K562 (cell line): Measurements from ENCODE around the gene ZC3H8. TPM values are rescaled to one million over a fixed set of nuclear protein-coding genes. Genes with fewer than 3 reads are reported as not detected.

Experiments used
- JUND ChIP-seq, 2 experiments: IDR thresholded peaks; 2 replicates in 1 of 2; 3 replicates in 1 of 2; pipeline ENCODE4 v1.6.1; 2011; ENCODE audit warnings: borderline replicate concordance in 2 of 2, low read depth in 2 of 2, low read length in 2 of 2, improper control_type of control experiment in 1 of 2, missing biosample characterization in 1 of 2, missing genetic modification characterization in 1 of 2, missing genetic modification reagents in 1 of 2
- LCOR ChIP-seq: sonication (generic); formaldehyde crosslinking; IDR thresholded peaks from 2 replicates; pipeline ENCODE4 v1.8.0; 2022; ENCODE audit warnings: mild to moderate bottlenecking, missing genetic modification reagents
- MYC ChIP-seq, 2 experiments: fragments of 250-450 bp in 1 of 2; sonication (Bioruptor Pico) in 1 of 2; IDR thresholded peaks; 2 replicates each; pipeline versions ENCODE4 v1.5.1 to v1.6.1; 2012 to 2021; ENCODE audit warnings: low read depth in 2 of 2, borderline replicate concordance in 1 of 2, improper control_type of control experiment in 1 of 2, low read length in 1 of 2, mild to moderate bottlenecking in 1 of 2, moderate library complexity in 1 of 2
- PHF20 ChIP-seq: fragments of 450-650 bp; IDR thresholded peaks from 2 replicates; pipeline ENCODE4 v1.6.1; 2018; ENCODE audit not compliant: partially characterized antibody
- RB1 ChIP-seq: fragments of 450-650 bp; IDR thresholded peaks from 2 replicates; pipeline ENCODE4 v1.6.1; 2017; ENCODE audit warnings: low read depth, mild to moderate bottlenecking
- REST ChIP-seq, 2 experiments: fragments of 450-650 bp; formaldehyde crosslinking in 1 of 2; IDR thresholded peaks; 2 replicates each; pipeline versions ENCODE4 v1.4.0 to v1.6.1; 2014 to 2020; ENCODE audit warnings: mild to moderate bottlenecking in 2 of 2, borderline replicate concordance in 1 of 2, low read depth in 1 of 2
- SMC3 ChIP-seq: conservative IDR thresholded peaks from 2 replicates; pipeline ENCODE4 v1.6.1; 2011; ENCODE audit warnings: low read depth, low read length, improper control_type of control experiment; ENCODE audit not compliant: insufficient read depth
- TEAD4 ChIP-seq, 2 experiments: sonication (generic) in 1 of 2; formaldehyde crosslinking in 1 of 2; IDR thresholded peaks; 2 replicates each; pipeline versions ENCODE4 v1.6.1 to v1.8.0; 2012 to 2022; ENCODE audit warnings: borderline replicate concordance in 1 of 2, inconsistent platforms in 1 of 2, low read length in 1 of 2, mild to moderate bottlenecking in 1 of 2, missing genetic modification reagents in 1 of 2
- ZC3H11A ChIP-seq: IDR thresholded peaks from 2 replicates; pipeline ENCODE4 v1.6.1; 2012; ENCODE audit warnings: low read depth, low read length, improper control_type of control experiment
- ZFP36 ChIP-seq: fragments of 150-350 bp; IDR thresholded peaks from 2 replicates; pipeline ENCODE4 v1.6.1; 2018; ENCODE audit warnings: low read length, low read depth; ENCODE audit not compliant: partially characterized antibody
- polyA plus RNA-seq, 8 experiments: library from polyadenylated mRNA; depleted of rRNA in 4 of 8; stranded (reverse) in 5 of 8; unstranded in 3 of 8; fragments of >200 nt; fragmentation: Nextera tagmentation in 2 of 8; fragmentation: Illumina TruSeq in 1 of 8; extraction: Ambion mirVana in 2 of 8; extraction: Trizol in 1 of 8; gene quantifications; 2 replicates each; pipeline versions ENCODE4 v1.2.1 to v1.2.3, GENCODE V29; 2011 to 2014; ENCODE audit warnings: inconsistent platforms in 1 of 8, missing spikeins in 1 of 8
- total RNA-seq, 7 experiments: library from RNA; depleted of rRNA in 6 of 7; stranded (reverse); fragments of >200 nt in 6 of 7; fragmentation: Illumina TruSeq in 2 of 7; extraction: Trizol in 2 of 7; gene quantifications; 2 replicates each; pipeline versions ENCODE4 v1.2.1 to v1.2.3, GENCODE V29; 2011 to 2021; ENCODE audit warnings: low replicate concordance in 1 of 7

Gene ZC3H8
- total and polyA plus RNA-seq, 9 of the 15 experiments (the other 6 are each of a cell fraction or from before 2014, with no cell fraction given): 11.6 to 41.5 (median 27.5) TPM

DNA sequence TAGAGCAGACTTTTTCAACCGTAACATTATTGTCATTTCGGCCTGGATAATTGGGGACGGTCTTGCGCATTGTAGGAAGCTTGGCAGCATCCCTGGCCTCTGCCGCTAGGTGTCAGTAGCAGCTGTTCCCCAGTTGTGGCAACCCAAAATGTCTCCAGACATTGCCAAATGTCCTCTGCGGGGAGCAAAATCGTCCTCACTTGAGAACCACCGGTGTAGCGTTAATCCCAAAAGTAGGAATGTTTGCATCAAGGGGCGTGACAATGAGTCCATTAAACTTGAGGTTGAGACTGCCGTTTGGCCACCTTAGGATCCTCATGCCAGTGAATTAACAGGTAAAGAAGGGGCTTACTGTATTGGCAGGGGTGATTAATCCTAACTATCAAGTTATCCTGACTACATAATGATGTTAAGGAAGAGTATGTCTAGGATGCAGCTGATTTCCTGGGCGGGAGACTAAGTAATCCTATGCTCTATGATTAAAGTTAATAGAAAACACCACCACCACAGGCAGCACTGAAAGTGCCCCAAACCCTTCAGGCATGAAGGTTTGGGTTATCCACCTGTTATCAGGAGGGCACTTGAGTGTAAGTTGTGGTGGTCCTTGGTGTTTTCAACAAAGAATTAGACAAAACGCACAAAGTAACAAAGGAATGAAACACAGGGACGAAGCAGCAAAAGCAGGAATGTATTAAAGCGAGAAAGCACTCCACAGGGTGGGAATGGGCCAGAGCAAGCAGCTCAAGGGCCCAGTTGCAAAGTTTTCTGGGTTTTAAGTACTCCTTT lies 4.9 kb upstream of the ZC3H8 start (continued):
- peak; percentile 58; the same call in 1 of the 2 replicates for TF ChIP-seq JUND (IDR thresholded peaks at IDR 0.05; ENCODE audit: borderline replicate concordance, low read depth, low read length)
- no peak; the same call in 2 of the 3 replicates for TF ChIP-seq JUND (tag; IDR thresholded peaks at IDR 0.05; ENCODE audit: borderline replicate concordance, low read depth, low read length)
- TF ChIP-seq RB1: peak; percentile 71
- TF ChIP-seq LCOR (CRISPR knock-in tag): peak; percentile 93
- peak; percentile 88 for TF ChIP-seq REST (IDR thresholded peaks at IDR 0.05; ENCODE audit: borderline replicate concordance)
- TF ChIP-seq REST (CRISPR knock-in tag; IDR thresholded peaks at IDR 0.05; ENCODE audit: low read depth): no peak
- TF ChIP-seq ZC3H11A: peak; percentile 62; the same call in 1 of the 2 replicates
- TF ChIP-seq TEAD4 (IDR thresholded peaks at IDR 0.05; ENCODE audit: low read length): peak; percentile 61; the same call in 1 of the 2 replicates
- no peak for TF ChIP-seq TEAD4 (CRISPR knock-in tag; IDR thresholded peaks at IDR 0.05; ENCODE audit: borderline replicate concordance)
- TF ChIP-seq ZFP36: peak; percentile 17
- TF ChIP-seq SMC3: peak; percentile 77
- TF ChIP-seq PHF20: peak; percentile 19
- TF ChIP-seq MYC (IDR thresholded peaks at IDR 0.05; ENCODE audit: low read depth, low read length): 0 out of 2 replicates have a peak, but pooled peaks have one; percentile 28
- no peak for TF ChIP-seq MYC (CRISPR knock-in tag; IDR thresholded peaks at IDR 0.05; ENCODE audit: borderline replicate concordance, low read depth)
